Muscle layer of duodenum (tissue), 2 donors: ENCODE measurements around the gene RBMXL2.

ENCODE experiments used
- H3K27ac ChIP-seq: one replicate; pipeline ENCODE4 v1.7.0; 2013; ENCODE audit warnings: mild to moderate bottlenecking, low read length
- H3K27me3 ChIP-seq: one replicate; pipeline ENCODE4 v1.7.0; 2013; ENCODE audit warnings: low read depth, mild to moderate bottlenecking, control low read depth, low read length
- H3K36me3 ChIP-seq, 2 donors: one replicate each; pipeline ENCODE4 v1.7.0; 2013; ENCODE audit warnings: low read length in 2 of 2, control low read depth in 1 of 2, mild to moderate bottlenecking in 1 of 2; ENCODE audit not compliant: insufficient read depth in 2 of 2, control insufficient read depth in 1 of 2
- H3K4me1 ChIP-seq, 2 donors: one replicate each; pipeline ENCODE4 v1.7.0; 2013; ENCODE audit warnings: low read length in 2 of 2, mild to moderate bottlenecking in 2 of 2, control low read depth in 1 of 2, moderate library complexity in 1 of 2; ENCODE audit not compliant: insufficient read depth in 2 of 2, control insufficient read depth in 1 of 2
- H3K4me3 ChIP-seq, 2 donors: one replicate each; pipeline ENCODE4 v1.7.0; 2013; ENCODE audit warnings: low read length in 2 of 2, low read depth in 1 of 2, mild to moderate bottlenecking in 1 of 2
- H3K9me3 ChIP-seq, 2 donors: one replicate each; pipeline ENCODE4 v1.7.0; 2013; ENCODE audit warnings: low read length in 2 of 2, control low read depth in 1 of 2, mild to moderate bottlenecking in 1 of 2; ENCODE audit not compliant: control insufficient read depth in 1 of 2
- donor health status: healthy.

The RBMXL2 gene

DNA sequence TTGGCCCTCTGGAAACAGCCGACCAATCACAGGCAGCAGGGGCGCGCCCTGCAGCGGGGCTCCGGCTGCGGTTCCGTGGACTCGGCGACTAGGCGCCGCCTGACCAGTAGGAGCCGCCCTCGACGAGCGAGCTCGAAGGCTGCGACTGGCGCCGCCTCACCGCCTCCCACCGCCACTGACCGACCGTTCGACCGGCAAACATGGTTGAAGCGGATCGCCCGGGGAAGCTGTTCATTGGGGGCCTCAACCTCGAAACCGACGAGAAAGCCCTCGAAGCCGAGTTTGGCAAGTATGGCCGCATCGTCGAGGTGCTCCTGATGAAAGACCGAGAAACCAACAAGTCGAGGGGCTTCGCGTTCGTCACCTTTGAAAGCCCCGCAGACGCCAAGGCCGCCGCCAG is at the start of gene RBMXL2:
TSS of gene RBMXL2 (plus strand) at position 78 of the 400 bp plus-strand sequence. CDS start at position 201, 123 bp downstream.
- Histone ChIP-seq H3K27ac (no peak within 1 kb of the TSS), H3K27me3 (no peaks in the 10 kb centered on the region), H3K36me3 (no peaks in the 10 kb centered on the region), H3K4me3 (no peak within 1 kb of the TSS), H3K4me1 (no peaks in the 10 kb centered on the region), H3K9me3 (peaks cover 0 to 7% of the 10 kb centered on the region in 2 donors)

DNA sequence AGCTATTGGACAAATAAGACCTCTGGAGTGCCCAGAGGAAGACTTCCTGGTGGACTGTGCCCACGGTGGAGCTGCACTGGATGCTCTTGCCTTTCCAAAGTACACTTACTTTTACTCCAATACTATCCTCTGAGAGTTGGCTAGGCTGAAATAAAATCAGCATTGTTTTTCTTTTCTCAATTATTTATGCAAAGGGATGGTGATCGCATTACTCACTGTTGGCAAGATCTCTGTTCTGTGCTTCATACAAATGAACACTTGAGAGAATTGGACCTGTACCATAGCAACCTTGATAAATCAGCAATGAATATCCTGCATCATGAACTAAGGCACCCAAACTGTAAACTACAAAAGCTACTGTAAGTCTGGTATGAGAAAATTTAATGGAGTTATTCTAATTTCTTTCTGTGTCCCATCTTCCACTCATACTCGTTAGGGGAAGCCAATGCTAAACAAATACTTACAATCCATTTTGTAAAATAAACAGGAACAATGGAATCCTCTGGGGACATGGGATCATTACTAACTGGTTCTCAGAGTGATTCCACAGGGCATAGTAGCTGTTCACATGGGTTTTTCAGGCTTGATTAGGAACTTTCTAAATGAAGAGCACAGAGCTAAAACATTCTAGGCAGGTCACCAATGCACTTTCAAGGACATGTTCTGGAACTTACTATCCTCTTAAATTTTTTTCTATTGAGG is 42.2 kb upstream of the RBMXL2 start:
- Histone ChIP-seq H3K27ac (no peak overlapping the region), H3K27me3 (no peaks in the 10 kb centered on the region), H3K9me3 (no peaks in the 10 kb centered on the region), H3K4me3 (no peak overlapping the region), H3K36me3 (no peaks in the 10 kb centered on the region), H3K4me1 (peaks cover 0 to 6% of the 10 kb centered on the region in 2 donors)

DNA sequence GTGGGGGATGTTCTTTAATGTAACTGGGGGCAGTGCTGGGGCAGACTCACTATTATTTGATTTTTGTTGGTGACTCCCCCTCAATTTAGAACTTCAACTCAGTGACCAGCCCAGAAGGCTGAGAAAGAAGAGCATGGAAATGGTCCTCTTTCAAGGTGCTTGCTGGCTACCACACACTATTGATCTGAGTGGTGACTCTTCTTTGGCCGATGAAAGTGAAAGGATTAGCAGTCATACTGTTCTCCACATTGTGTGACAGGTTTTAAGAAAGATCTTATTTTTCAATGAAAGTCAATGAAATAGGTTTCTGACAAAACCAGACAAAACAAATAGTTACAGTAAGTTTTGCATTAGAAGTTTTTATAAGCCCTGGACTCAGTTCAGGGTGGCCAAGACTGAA is 38.6 kb upstream of the RBMXL2 start:
- peaks cover 0 to 6% of the 10 kb centered on the region in 2 donors for H3K4me1 ChIP-seq
- H3K9me3 ChIP-seq: no peaks in the 10 kb centered on the region
- no peak overlapping the region for H3K27ac ChIP-seq
- no peaks in the 10 kb centered on the region for H3K36me3 ChIP-seq
- no peaks in the 10 kb centered on the region for H3K27me3 ChIP-seq
- no peak overlapping the region for H3K4me3 ChIP-seq

DNA sequence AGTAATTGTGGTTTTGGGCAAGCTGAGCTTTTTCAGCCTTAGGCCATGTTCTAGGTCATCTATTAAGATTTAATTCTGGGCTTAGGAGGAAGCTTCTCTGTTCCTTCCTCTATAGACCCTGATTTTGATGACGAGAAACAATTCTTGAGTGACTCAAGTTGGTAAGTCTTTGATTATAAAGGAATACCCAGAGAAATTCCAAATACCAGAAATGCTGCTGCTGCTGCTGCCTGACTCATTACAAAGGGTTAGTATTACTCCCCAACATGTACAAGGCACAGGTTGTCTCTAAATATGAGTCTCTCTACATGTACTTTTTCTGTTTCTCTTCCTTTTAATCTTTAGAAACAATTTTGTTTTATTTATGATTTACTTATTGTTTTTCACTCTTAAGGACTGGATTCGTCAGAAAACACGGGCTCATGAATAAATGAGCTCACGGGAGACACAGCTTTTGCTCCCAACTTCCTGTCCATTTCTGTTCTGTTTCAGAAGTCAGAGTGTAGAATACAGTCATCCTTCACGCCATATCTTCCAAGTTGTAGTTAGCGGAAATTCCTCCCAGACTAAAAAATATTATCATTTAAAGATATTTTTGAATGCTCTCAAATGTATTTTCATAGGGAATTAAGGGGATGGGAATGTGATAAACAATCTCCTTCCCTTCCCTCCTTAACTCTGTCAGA is 31.8 kb upstream of the RBMXL2 start:
- Histone ChIP-seq H3K4me3 (no peak overlapping the region), H3K27ac (no peak overlapping the region), H3K4me1 (no peaks in the 10 kb centered on the region), H3K36me3 (no peaks in the 10 kb centered on the region), H3K9me3 (no peaks in the 10 kb centered on the region), H3K27me3 (no peaks in the 10 kb centered on the region)

DNA sequence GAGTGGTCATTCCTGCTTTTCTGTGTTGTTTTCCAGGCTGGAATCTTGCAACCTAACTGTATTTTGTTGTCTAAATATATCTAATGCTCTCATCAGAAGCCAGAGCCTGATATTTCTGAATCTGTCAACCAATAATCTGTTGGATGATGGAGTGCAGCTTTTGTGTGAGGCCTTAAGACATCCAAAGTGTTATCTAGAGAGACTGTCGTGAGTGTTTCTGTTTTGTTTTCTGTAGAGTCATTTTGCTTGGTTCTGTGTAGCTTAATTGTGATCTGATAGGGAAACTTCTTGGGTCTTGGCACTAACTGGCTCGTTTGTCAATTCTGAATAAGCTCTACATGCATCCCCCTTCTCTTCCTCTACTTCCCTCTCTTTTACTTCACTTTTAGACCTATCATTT is 31.2 kb upstream of the RBMXL2 start:
- no peak overlapping the region for H3K4me3 ChIP-seq
- no peaks in the 10 kb centered on the region for H3K36me3 ChIP-seq
- no peaks in the 10 kb centered on the region for H3K9me3 ChIP-seq
- no peaks in the 10 kb centered on the region for H3K4me1 ChIP-seq
- no peaks in the 10 kb centered on the region for H3K27me3 ChIP-seq
- no peak overlapping the region for H3K27ac ChIP-seq

DNA sequence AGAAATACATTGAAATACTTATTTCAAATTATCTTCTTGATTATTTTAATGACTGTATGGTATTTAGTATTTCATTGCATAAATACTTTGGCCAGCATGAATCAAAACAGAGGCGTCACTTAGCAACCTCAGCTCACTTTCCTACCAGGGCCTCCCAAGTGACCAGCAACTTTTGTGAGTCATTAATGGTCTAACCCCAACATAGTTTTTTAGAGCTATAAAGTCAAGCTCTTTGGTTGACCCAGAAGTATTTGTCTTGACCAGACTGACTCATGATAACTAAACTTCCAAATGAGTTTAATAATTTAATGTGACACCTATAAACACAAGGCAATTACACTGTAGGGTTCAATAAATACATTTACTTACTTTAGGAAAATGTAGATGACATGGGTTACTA is 27.9 kb upstream of the RBMXL2 start:
- H3K27me3 ChIP-seq: no peaks in the 10 kb centered on the region
- H3K27ac ChIP-seq: no peak overlapping the region
- H3K36me3 ChIP-seq: no peaks in the 10 kb centered on the region
- H3K4me3 ChIP-seq: no peak overlapping the region
- H3K9me3 ChIP-seq: no peaks in the 10 kb centered on the region
- no peaks in the 10 kb centered on the region for H3K4me1 ChIP-seq

DNA sequence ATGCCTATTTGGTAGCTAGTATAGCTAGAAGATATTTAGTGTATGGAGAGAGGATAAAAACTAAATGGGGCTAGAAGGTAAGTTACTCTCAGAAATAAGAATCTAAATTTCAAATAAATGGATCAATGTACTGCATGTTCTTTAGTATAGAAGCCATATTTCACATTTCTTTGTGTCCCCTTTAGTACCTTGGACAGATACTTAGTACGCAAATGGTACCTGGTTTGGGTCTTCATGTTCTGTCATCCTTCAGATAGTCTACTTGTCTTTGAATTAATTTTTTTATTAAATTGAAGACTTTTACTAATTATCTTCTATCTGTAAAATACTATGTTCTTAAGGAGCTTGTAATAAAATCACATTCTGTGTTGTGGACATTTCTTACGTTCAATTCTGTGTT is 26.3 kb upstream of the RBMXL2 start:
- no peaks in the 10 kb centered on the region for H3K4me1 ChIP-seq
- no peaks in the 10 kb centered on the region for H3K9me3 ChIP-seq
- H3K36me3 ChIP-seq: no peaks in the 10 kb centered on the region
- H3K27ac ChIP-seq: no peak overlapping the region
- no peaks in the 10 kb centered on the region for H3K27me3 ChIP-seq
- no peak overlapping the region for H3K4me3 ChIP-seq

DNA sequence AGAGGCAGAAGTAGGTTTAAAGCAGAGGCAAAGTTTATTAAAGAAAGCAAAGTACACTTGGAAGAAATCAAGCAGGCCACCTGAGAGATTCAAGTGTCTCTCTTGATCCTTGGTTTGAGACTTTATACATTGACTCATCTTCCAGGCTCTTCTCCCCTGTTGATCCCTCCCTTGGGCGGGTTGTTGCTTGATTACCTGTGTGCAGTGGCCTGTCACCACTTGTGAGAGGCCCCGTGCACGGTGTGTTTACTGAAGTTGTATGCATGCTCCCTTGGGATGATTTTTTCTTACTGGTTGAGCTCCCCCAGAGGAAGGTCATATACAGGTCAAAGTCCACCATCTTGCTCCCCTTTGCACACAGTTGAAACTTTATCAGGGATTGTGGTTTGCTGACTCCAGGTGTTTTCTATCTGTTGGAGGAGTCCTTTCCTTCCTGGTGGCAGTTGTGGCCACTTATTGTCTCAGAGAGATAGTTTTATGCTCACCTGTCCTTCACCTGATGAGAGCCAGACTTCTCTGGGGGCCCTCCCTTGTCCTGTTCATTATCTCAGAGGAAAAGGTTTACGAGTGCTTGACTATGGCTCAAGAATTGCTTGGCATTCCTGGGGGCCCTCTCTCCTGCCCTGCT is 16.3 kb upstream of the RBMXL2 start:
- H3K4me1 ChIP-seq: no peaks in the 10 kb centered on the region
- H3K4me3 ChIP-seq: no peak overlapping the region
- H3K36me3 ChIP-seq: no peaks in the 10 kb centered on the region
- no peaks in the 10 kb centered on the region for H3K9me3 ChIP-seq
- H3K27me3 ChIP-seq: no peaks in the 10 kb centered on the region
- no peak overlapping the region for H3K27ac ChIP-seq

DNA sequence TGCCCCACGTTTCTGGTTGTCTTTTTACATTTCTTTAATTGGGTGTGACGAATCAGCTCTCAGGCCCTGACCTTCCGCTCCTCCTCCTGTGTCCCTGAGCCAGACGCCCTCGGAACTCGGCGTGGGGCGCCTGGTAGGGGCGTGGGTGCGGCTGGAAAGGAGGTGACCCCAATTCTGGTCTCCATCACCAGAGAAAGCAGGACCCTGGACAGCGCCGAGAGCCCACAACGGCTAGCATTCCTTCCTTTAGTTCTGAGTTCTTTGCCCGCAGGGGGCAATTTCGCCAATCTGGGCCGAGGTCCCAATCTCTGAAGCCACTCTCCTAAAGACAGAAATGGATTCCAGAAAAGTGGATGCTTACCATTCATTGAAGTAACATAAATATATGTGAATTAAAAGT is 11.7 kb upstream of the RBMXL2 start:
- peaks cover 0 to 14% of the 10 kb centered on the region in 2 donors for H3K9me3 ChIP-seq
- H3K27me3 ChIP-seq: no peaks in the 10 kb centered on the region
- H3K27ac ChIP-seq: no peak overlapping the region
- no peaks in the 10 kb centered on the region for H3K4me1 ChIP-seq
- no peaks in the 10 kb centered on the region for H3K36me3 ChIP-seq
- H3K4me3 ChIP-seq: no peak overlapping the region

DNA sequence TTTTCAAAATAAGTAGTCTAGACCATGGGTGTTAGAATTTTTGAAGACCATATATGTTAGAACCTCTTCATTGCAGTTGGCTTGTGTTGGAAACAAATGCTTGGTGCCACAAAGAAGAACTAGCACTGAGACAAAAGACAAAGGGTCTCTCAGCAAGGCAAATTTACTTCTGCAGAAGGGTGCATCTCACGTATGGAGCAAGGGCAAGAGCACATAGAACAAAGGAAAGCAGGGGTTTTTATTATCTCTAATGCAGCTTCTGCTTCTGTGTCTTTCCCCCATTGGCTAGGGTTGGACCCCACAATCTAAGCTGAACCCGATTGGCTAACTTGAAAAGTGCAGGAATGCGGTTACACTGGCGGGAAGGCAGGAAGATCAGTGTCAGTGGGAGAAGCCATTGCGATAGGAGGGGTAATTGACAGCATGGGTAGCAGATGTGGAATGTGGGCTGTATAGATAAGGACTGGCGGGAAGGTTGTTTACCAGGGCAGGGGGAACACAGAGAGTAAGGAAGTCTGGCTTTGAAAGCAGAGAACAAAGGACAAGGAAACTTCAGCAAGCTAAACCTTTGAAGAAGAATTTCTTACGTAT is 9.2 kb upstream of the RBMXL2 start:
- H3K27ac ChIP-seq: no peak overlapping the region
- no peaks in the 10 kb centered on the region for H3K36me3 ChIP-seq
- H3K27me3 ChIP-seq: no peaks in the 10 kb centered on the region
- no peak overlapping the region for H3K4me3 ChIP-seq
- no peaks in the 10 kb centered on the region for H3K4me1 ChIP-seq
- peaks cover 0 to 14% of the 10 kb centered on the region in 2 donors for H3K9me3 ChIP-seq

DNA sequence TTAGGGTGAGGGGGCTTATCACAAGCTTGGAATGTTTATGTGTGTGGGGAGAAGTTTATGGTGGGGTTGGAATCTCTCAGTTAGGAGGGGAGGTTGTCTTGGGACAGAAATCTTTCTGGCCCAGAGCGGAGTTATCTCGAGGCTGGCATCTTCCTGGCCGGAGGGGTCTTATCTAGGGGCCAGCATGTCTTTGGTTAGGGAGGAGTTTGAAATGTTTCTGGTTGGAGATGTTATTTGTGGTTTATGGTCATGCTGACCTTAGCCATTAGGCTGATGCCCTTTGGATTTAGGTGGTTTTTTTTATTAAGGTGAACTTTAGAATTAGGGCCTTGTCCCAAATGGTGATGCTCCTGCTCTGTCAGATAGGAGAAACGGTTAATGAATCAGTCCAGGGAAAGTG is 7.9 kb upstream of the RBMXL2 start:
- Histone ChIP-seq H3K27me3 (no peaks in the 10 kb centered on the region), H3K4me3 (no peak overlapping the region), H3K4me1 (no peaks in the 10 kb centered on the region), H3K27ac (no peak overlapping the region), H3K9me3 (peaks cover 0 to 14% of the 10 kb centered on the region in 2 donors), H3K36me3 (no peaks in the 10 kb centered on the region)
